AG04450 (cell line): ENCODE results near the gene P2RY12. TPM values are rescaled to one million over a fixed set of nuclear protein-coding genes. Genes with fewer than 3 reads are reported as not detected.
A peak's percentile ranks its signal among the peaks of the same experiment; 100 is the strongest.

ENCODE experiments used
- CTCF ChIA-PET: fragments of 300-600, 350-600 bp; formaldehyde crosslinking; extraction: SDS; loops from one replicate; lab custom pipeline; 2022; ENCODE audit warnings: antibody characterized with exemption, inconsistent platforms; lab: Charles Lee
- POLR2A ChIA-PET: fragments of 350-600 bp; formaldehyde crosslinking; extraction: SDS; loops from one replicate; lab custom pipeline; 2021; ENCODE audit warnings: antibody characterized with exemption, inconsistent platforms; lab: Yijun Ruan, JAX
- DNase-seq: peaks from one replicate; pipeline ENCODE4 v3.0.0-alpha.2; 2011; ENCODE audit warnings: low read depth, low spot score
- H3K27ac ChIP-seq: one replicate; pipeline ENCODE4 v1.5.1; 2012; ENCODE audit warnings: low read depth, low read length, control low read depth
- H3K27me3 ChIP-seq: one replicate; pipeline ENCODE4 v1.6.0; 2012; ENCODE audit warnings: low read length; ENCODE audit not compliant: control insufficient read depth, insufficient read depth
- H3K4me3 ChIP-seq: 2 replicates; pipeline ENCODE4 v1.5.1; 2011; ENCODE audit warnings: mild to moderate bottlenecking, low read depth, low read length, control low read depth
- H3K9me3 ChIP-seq: 2 replicates; pipeline ENCODE4 v1.5.1; 2012; ENCODE audit warnings: low read length; ENCODE audit not compliant: control insufficient read depth, insufficient read depth
- CTCF ChIP-seq: IDR thresholded peaks from 2 replicates; pipeline ENCODE4 v1.5.1; 2011; ENCODE audit warnings: low read depth, low read length, control low read depth, inconsistent platforms
- polyA minus RNA-seq: library from RNA; depleted of rRNA, polyadenylated mRNA; stranded (reverse); fragments of >200 nt; gene quantifications from 2 replicates; pipeline ENCODE4 v1.2.3, GENCODE V29; 2011; rRNA and poly(A)+ RNA removed
- polyA plus RNA-seq: library from polyadenylated mRNA; depleted of rRNA; stranded (reverse); fragments of >200 nt; gene quantifications from 2 replicates; pipeline ENCODE4 v1.2.3, GENCODE V29; 2011; rRNA removed

The P2RY12 gene
- polyA plus RNA-seq: not detected in 2 replicates
- not detected in 2 replicates for polyA minus RNA-seq

- Histone ChIP-seq H3K9me3 (no peaks in the 10 kb centered on the region), H3K27ac (no peak within 1 kb of the TSS), H3K27me3 (no peaks in the 10 kb centered on the region), H3K4me3 (no peak within 1 kb of the TSS)
- no peak for TF ChIP-seq CTCF
- ChIA-PET CTCF (interaction anchor here (0.9 to 1.0 kb wide), 2 partner anchors 24 to 59 kb away, joined by 3 read pairs; no protein-coding TSS in a partner anchor), POLR2A (no interaction called here)
- no peak for DNase-seq
Observed at GRCh38 chr3:151384741-151385174, at the start of gene P2RY12. Gene P2RY12 (minus strand): TSS chr3:151384753. CDS start chr3:151338845, 45,908 bp downstream.

- Histone ChIP-seq H3K27ac (no peak overlapping the region), H3K27me3 (no peaks in the 10 kb centered on the region), H3K9me3 (no peaks in the 10 kb centered on the region), H3K4me3 (no peak overlapping the region)
- CTCF ChIA-PET: interaction anchor here (1.2 kb wide), 1 partner anchor 406 kb away, joined by 6 read pairs; no protein-coding TSS in a partner anchor
- TF ChIP-seq CTCF: no peak
- DNase-seq: no peak
- POLR2A ChIA-PET: no interaction called here
Observed at GRCh38 chr3:151432616-151433372, 48.2 kb upstream of the P2RY12 start.

GRCh38 chr3:151431940-151432339 is 47.4 kb upstream of the P2RY12 start:
- Histone ChIP-seq H3K27ac (no peak overlapping the region), H3K9me3 (no peaks in the 10 kb centered on the region), H3K4me3 (no peak overlapping the region), H3K27me3 (no peaks in the 10 kb centered on the region)
- DNase-seq: peak; percentile 41
- TF ChIP-seq CTCF: no peak
- ChIA-PET CTCF (interaction anchor here (1.2 to 1.7 kb wide), 3 partner anchors 36 to 407 kb away, joined by 3 to 6 read pairs (median 5); no protein-coding TSS in a partner anchor), POLR2A (no interaction called here)

- DNase-seq: no peak
- no peaks in the 10 kb centered on the region for H3K27me3 ChIP-seq
- no peaks in the 10 kb centered on the region for H3K9me3 ChIP-seq
- POLR2A ChIA-PET: no interaction called here
- CTCF ChIA-PET: interaction anchor here (1.2 to 1.7 kb wide), 4 partner anchors 9 to 408 kb away, joined by 3 to 6 read pairs (median 4); no protein-coding TSS in a partner anchor
- no peak overlapping the region for H3K4me3 ChIP-seq
- H3K27ac ChIP-seq: no peak overlapping the region
- TF ChIP-seq CTCF: no peak
Observed at GRCh38 chr3:151430821-151431484, 46.4 kb upstream of the P2RY12 start.
